Activated CD4-positive, alpha-beta T cell treated with anti-CD3 and anti-CD28 coated beads for 48 hours (primary cell): ENCODE results near the gene TNFSF4.
"Not testable (repeated sequence)": the region's sequence is repeated elsewhere in the genome, so short reads cannot be mapped to it uniquely, and the experiment has no call there.

Experiments used
- DNase-seq: peaks from one replicate; pipeline ENCODE4 v3.0.0-alpha.2; 2020

Gene TNFSF4

GRCh38 chr1:173161510-173162221 lies 45.5 kb downstream of the TNFSF4 start:
- DNase-seq = no peak

- DNase-seq = not testable (repeated sequence)
Observed at GRCh38 chr1:173153964-173154363, 53.2 kb downstream of the TNFSF4 start.

GRCh38 chr1:173153503-173153902 lies 53.6 kb downstream of the TNFSF4 start:
- no peak for DNase-seq

- DNase-seq = no peak
Observed at GRCh38 chr1:173152598-173152997, 54.5 kb downstream of the TNFSF4 start.

- DNase-seq = no peak
Observed at GRCh38 chr1:173150795-173151194, 56.3 kb downstream of the TNFSF4 start.

GRCh38 chr1:173149887-173150286 lies 57.2 kb downstream of the TNFSF4 start:
- DNase-seq = peak; percentile 14

- DNase-seq = no peak
Observed at GRCh38 chr1:173148971-173149370, 58.2 kb downstream of the TNFSF4 start.

GRCh38 chr1:173148545-173148944 lies 58.6 kb downstream of the TNFSF4 start:
- DNase-seq = no peak

- no peak for DNase-seq
Observed at GRCh38 chr1:173140733-173141132, 66.4 kb downstream of the TNFSF4 start.

- DNase-seq = no peak
Observed at GRCh38 chr1:173139706-173140105, 67.4 kb downstream of the TNFSF4 start.

GRCh38 chr1:173137107-173137706 lies 69.9 kb downstream of the TNFSF4 start:
- no peak for DNase-seq

- no peak for DNase-seq
Observed at GRCh38 chr1:173134800-173135199, 72.3 kb downstream of the TNFSF4 start.

GRCh38 chr1:173134029-173134428 lies 73.1 kb downstream of the TNFSF4 start:
- no peak for DNase-seq
